ENCODE data around the gene TBX18.

TBX18 gene

GRCh38 chr6:84652356-84653026, 111.9 kb downstream of the TBX18 start:
- no peaks in the 10 kb centered on the region for H4K20me1 ChIP-seq (ENCODE audit: control insufficient read depth, insufficient read depth, low read depth, low read length)
- H3K79me2 ChIP-seq (ENCODE audit: control insufficient read depth, low read length), result no peaks in the 10 kb centered on the region
- no peaks in the 10 kb centered on the region for H3K27me3 ChIP-seq (ENCODE audit: control insufficient read depth, low read length)
- no peaks in the 10 kb centered on the region for H3F3A ChIP-seq (ENCODE audit: control insufficient read depth, insufficient read depth)
- TF ChIP-seq CTCF (IDR thresholded peaks at IDR 0.05; ENCODE audit: low read depth, low read length, poor library complexity, severe bottlenecking), result no peak
- no peak for TF ChIP-seq EZH2phosphoT487 (IDR thresholded peaks at IDR 0.05; ENCODE audit: borderline replicate concordance, low read length)
- no peak overlapping the region for H3K27ac ChIP-seq (ENCODE audit: low read depth, low read length)
- H3K4me2 ChIP-seq (ENCODE audit: low read length), result no peak overlapping the region
- no peaks in the 10 kb centered on the region for H3K9me2 ChIP-seq (replicated peaks; ENCODE audit: control insufficient read depth, low read length)
- H3K9me3 ChIP-seq (ENCODE audit: control insufficient read depth, insufficient read depth, low read length), result no peaks in the 10 kb centered on the region
- H3K4me1 ChIP-seq (ENCODE audit: control insufficient read depth, low read length), result no peaks in the 10 kb centered on the region
- no peaks in the 10 kb centered on the region for H3K36me3 ChIP-seq (ENCODE audit: control insufficient read depth, low read length)
- H3K4me3 ChIP-seq (ENCODE audit: low read length), result no peak overlapping the region

GRCh38 chr6:84651583-84651982, 112.8 kb downstream of the TBX18 start:
- TF ChIP-seq CTCF (IDR thresholded peaks at IDR 0.05; ENCODE audit: low read depth, low read length, poor library complexity, severe bottlenecking) (no peak), EZH2phosphoT487 (IDR thresholded peaks at IDR 0.05; ENCODE audit: borderline replicate concordance, low read length) (no peak)
- no peaks in the 10 kb centered on the region for H3K36me3 ChIP-seq (ENCODE audit: control insufficient read depth, low read length)
- no peak overlapping the region for H3K27ac ChIP-seq (ENCODE audit: low read depth, low read length)

GRCh38 chr6:84648444-84648843, 116.0 kb downstream of the TBX18 start:
- TF ChIP-seq CTCF (IDR thresholded peaks at IDR 0.05; ENCODE audit: low read depth, low read length, poor library complexity, severe bottlenecking) (no peak), EZH2phosphoT487 (IDR thresholded peaks at IDR 0.05; ENCODE audit: borderline replicate concordance, low read length) (no peak)
- H3K4me1 ChIP-seq (ENCODE audit: control insufficient read depth, low read length), result no peaks in the 10 kb centered on the region
- no peaks in the 10 kb centered on the region for H3K79me2 ChIP-seq (ENCODE audit: control insufficient read depth, low read length)
- H3K36me3 ChIP-seq (ENCODE audit: control insufficient read depth, low read length), result no peaks in the 10 kb centered on the region
- no peaks in the 10 kb centered on the region for H3K9me3 ChIP-seq (ENCODE audit: control insufficient read depth, insufficient read depth, low read length)
- H3K27ac ChIP-seq (ENCODE audit: low read depth, low read length), result no peak overlapping the region
- no peak overlapping the region for H3K4me2 ChIP-seq (ENCODE audit: low read length)
- no peaks in the 10 kb centered on the region for H3F3A ChIP-seq (ENCODE audit: control insufficient read depth, insufficient read depth)
- no peak overlapping the region for H3K4me3 ChIP-seq (ENCODE audit: low read length)
- no peaks in the 10 kb centered on the region for H3K27me3 ChIP-seq (ENCODE audit: control insufficient read depth, low read length)
- H3K9me2 ChIP-seq (replicated peaks; ENCODE audit: control insufficient read depth, low read length), result no peaks in the 10 kb centered on the region
- no peaks in the 10 kb centered on the region for H4K20me1 ChIP-seq (ENCODE audit: control insufficient read depth, insufficient read depth, low read depth, low read length)

More at GRCh38 chr6:84651583-84651982, 112.8 kb downstream of the TBX18 start:
- H3F3A ChIP-seq (ENCODE audit: control insufficient read depth, insufficient read depth), result no peaks in the 10 kb centered on the region
- no peaks in the 10 kb centered on the region for H3K79me2 ChIP-seq (ENCODE audit: control insufficient read depth, low read length)
- no peaks in the 10 kb centered on the region for H3K4me1 ChIP-seq (ENCODE audit: control insufficient read depth, low read length)
- no peaks in the 10 kb centered on the region for H3K9me3 ChIP-seq (ENCODE audit: control insufficient read depth, insufficient read depth, low read length)
- no peak overlapping the region for H3K4me3 ChIP-seq (ENCODE audit: low read length)
- no peaks in the 10 kb centered on the region for H4K20me1 ChIP-seq (ENCODE audit: control insufficient read depth, insufficient read depth, low read depth, low read length)
- no peak overlapping the region for H3K4me2 ChIP-seq (ENCODE audit: low read length)
- H3K27me3 ChIP-seq (ENCODE audit: control insufficient read depth, low read length), result no peaks in the 10 kb centered on the region
- no peaks in the 10 kb centered on the region for H3K9me2 ChIP-seq (replicated peaks; ENCODE audit: control insufficient read depth, low read length)
